Sigmoid colon (tissue), 7 donors: ENCODE results near the gene PLEKHA1. TPM values are rescaled to one million over a fixed set of nuclear protein-coding genes. Genes with fewer than 3 reads are reported as not detected.

Experiments used
- DNase-seq: peaks from one replicate; pipeline ENCODE4 v3.0.0-alpha.2; 2019
- H3K27ac ChIP-seq, 4 donors: fragments of 200-600 bp; sonication (generic); one replicate each; pipeline ENCODE4 v1.5.1; 2016 to 2019; ENCODE audit warnings: mild to moderate bottlenecking in 1 of 4
- H3K27me3 ChIP-seq, 3 donors: fragments of 200-600 bp; sonication (generic); one replicate each; pipeline ENCODE4 v1.5.1; 2019; ENCODE audit warnings: mild to moderate bottlenecking in 1 of 3
- H3K36me3 ChIP-seq, 4 donors: fragments of 200-600 bp; sonication (generic); one replicate each; pipeline ENCODE4 v1.5.1; 2016 to 2019
- H3K4me1 ChIP-seq, 4 donors: fragments of 200-600 bp; sonication (generic); one replicate each; pipeline ENCODE4 v1.5.1; 2017 to 2019
- H3K4me3 ChIP-seq, 4 donors: fragments of 200-600 bp; sonication (generic); one replicate each; pipeline ENCODE4 v1.5.1; 2017 to 2019; ENCODE audit warnings: mild to moderate bottlenecking in 2 of 4, moderate library complexity in 1 of 4
- H3K9me3 ChIP-seq, 4 donors: fragments of 200-600 bp in 3 of 4; sonication (generic) in 3 of 4; one replicate each; pipeline versions ENCODE4 v1.5.1 to v1.6.1; 2013 to 2019
- EP300 ChIP-seq, 4 donors: sonication (generic); formaldehyde crosslinking; IDR thresholded peaks; one replicate each; pipeline ENCODE4 v1.6.1; 2017; ENCODE audit warnings: antibody characterized with exemption in 4 of 4
- POLR2A ChIP-seq, 2 donors: fragments of 450-650 bp; IDR thresholded peaks; one replicate each; pipeline ENCODE4 v1.6.1; 2016; ENCODE audit warnings: antibody characterized with exemption in 2 of 2, mild to moderate bottlenecking in 2 of 2, moderate library complexity in 2 of 2
- POLR2AphosphoS5 ChIP-seq, 4 donors: sonication (generic); formaldehyde crosslinking; IDR thresholded peaks; one replicate each; pipeline ENCODE4 v1.6.1; 2017; ENCODE audit warnings: antibody characterized with exemption in 4 of 4
- WGBS, 2 donors: extraction: QIAGEN DNeasy Blood & Tissue Kit; methylation state at CpG; one replicate each; pipeline ENCODE4 v1.1.7; 2013; 5-methylcytosine and 5-hydroxymethylcytosine counted together
- intact Hi-C: fragments of 100-400 bp; cut with DNase I; formaldehyde crosslinking; loops from one replicate; pipeline ENCODE4 v1.15.1; 2023
- polyA plus RNA-seq, 3 donors: library from polyadenylated mRNA; stranded (reverse); fragments of 200-250 nt; gene quantifications; one replicate each; pipeline ENCODE4 v1.2.3, GENCODE V29; 2013
- total RNA-seq, 4 donors: library from RNA; depleted of rRNA; stranded (reverse); fragments of >200 nt; gene quantifications; one replicate each; pipeline ENCODE4 v1.1.0, GENCODE V29; 2016
- TF ChIP-seq, protein P1 (sequence below), 4 experiments: fragments of 450-650 bp in 3 of 4; fragments of 200-600 bp in 1 of 4; IDR thresholded peaks; one replicate each; pipeline ENCODE4 v1.5.1; 2016 to 2019; ENCODE audit warnings: antibody characterized with exemption in 4 of 4, mild to moderate bottlenecking in 3 of 4, moderate library complexity in 2 of 4
- donor health status: healthy with polysubstance abuse.
- donor health status: Bipolar disorder and iron deficiency.
- donor health status: healthy.

PLEKHA1 gene
- total and polyA plus RNA-seq, 7 donors = 20.9 to 53.2 (median 38.4) TPM

DNA sequence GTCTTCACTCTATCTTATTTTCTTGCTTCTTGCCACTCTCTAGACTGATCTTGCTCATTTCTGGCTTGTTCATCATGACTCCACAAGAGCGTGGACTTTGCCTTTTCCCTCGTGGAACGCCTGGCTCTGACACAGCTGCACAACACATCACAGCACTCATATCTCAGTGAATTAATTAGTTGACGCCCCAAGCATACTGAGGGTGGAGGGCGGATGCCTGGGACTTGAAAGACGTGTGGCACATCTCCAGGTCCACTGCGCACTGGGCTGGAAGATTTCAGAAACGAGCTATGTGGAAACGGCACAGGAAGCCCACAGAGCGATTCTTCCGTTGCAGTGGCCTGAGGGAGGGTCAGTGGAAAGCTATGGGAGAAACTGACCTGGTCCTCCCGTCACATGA lies 23.6 kb upstream of the PLEKHA1 start:
- Histone ChIP-seq H3K4me1 (no peaks in the 10 kb centered on the region), H3K27ac (no peak overlapping the region), H3K4me3 (no peak overlapping the region), H3K36me3 (no peaks in the 10 kb centered on the region), H3K9me3 (no peaks in the 10 kb centered on the region), H3K27me3 (no peaks in the 10 kb centered on the region)
- no peak for DNase-seq
- intact Hi-C loops = no loop called here
- TF ChIP-seq POLR2A (IDR thresholded peaks at IDR 0.05) (no peak), EP300 (IDR thresholded peaks at IDR 0.05) (no peak), POLR2AphosphoS5 (IDR thresholded peaks at IDR 0.05) (no peak)
- TF ChIP-seq, protein P1, sequence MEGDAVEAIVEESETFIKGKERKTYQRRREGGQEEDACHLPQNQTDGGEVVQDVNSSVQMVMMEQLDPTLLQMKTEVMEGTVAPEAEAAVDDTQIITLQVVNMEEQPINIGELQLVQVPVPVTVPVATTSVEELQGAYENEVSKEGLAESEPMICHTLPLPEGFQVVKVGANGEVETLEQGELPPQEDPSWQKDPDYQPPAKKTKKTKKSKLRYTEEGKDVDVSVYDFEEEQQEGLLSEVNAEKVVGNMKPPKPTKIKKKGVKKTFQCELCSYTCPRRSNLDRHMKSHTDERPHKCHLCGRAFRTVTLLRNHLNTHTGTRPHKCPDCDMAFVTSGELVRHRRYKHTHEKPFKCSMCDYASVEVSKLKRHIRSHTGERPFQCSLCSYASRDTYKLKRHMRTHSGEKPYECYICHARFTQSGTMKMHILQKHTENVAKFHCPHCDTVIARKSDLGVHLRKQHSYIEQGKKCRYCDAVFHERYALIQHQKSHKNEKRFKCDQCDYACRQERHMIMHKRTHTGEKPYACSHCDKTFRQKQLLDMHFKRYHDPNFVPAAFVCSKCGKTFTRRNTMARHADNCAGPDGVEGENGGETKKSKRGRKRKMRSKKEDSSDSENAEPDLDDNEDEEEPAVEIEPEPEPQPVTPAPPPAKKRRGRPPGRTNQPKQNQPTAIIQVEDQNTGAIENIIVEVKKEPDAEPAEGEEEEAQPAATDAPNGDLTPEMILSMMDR (IDR thresholded peaks at IDR 0.05) = no peak
- 77 to 80% methylated on average over 12 of the region's 12 CpGs for WGBS, 2 donors

DNA sequence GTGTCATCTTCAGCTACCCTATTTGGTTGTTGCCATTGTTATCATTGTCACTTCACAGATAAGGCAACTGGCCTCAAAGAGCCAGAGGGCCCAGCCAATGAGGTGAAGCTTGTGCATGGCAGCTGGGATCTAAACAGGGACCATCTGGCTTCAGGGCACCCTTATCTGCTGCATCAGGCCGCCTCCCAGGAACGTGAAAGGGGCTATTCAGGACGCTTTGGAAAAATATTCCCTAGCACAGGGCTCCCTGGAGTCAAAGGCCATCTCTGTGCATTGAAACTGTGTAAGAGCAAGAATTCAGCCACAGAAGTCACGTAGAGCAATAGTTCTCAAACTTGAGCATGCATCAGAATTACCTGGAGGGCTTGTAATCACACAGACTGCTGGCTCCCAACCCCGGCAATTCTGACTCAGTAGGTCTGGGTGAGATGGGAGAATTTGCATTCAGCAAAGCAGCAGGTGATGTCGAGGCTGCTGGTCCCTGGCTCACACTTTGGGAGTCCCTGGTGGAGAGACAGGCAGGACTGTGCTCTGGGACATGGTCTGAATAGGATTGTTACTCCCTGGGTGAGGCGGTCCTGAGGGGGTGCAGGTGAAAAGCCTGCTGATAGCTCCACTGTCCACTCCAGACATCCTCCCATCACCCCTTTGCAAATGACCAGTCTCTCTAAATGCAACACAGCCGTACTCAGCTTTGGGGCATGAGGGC lies 21.5 kb upstream of the PLEKHA1 start:
- WGBS, 2 donors = 64 to 74% methylated on average over 8 of the region's 8 CpGs

DNA sequence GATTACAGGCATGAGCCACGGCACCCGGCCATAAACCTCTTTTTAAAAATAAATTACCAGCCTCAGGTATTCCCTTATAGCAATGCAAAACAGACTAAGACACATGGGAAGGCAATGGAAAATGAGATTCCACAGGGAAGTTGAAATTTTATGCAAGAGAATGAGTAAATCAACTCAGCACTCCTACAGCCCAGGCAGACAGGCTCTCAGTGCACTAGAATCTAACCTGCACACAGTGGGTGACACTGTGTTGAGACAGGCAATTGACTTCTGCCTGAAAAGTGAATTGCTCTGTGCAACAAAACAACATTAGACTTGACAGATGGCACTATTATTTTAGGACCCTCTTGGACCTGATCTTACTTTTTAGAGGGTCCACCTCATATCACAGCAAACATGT lies 20.1 kb upstream of the PLEKHA1 start:
- Histone ChIP-seq H3K9me3 (no peaks in the 10 kb centered on the region), H3K27ac (no peak overlapping the region), H3K27me3 (no peaks in the 10 kb centered on the region), H3K4me1 (no peaks in the 10 kb centered on the region), H3K36me3 (no peaks in the 10 kb centered on the region), H3K4me3 (no peak overlapping the region)
- intact Hi-C loops = no loop called here
- DNase-seq = no peak
- WGBS, 2 donors = 85 to 87% methylated on average over 2 of the region's 2 CpGs
- TF ChIP-seq POLR2A (IDR thresholded peaks at IDR 0.05) = no peak
- TF ChIP-seq POLR2AphosphoS5 (IDR thresholded peaks at IDR 0.05) = no peak
- no peak for TF ChIP-seq EP300 (IDR thresholded peaks at IDR 0.05)
- TF ChIP-seq, protein P1 (IDR thresholded peaks at IDR 0.05) = no peak

More for the DNA sequence above, 21.5 kb upstream of the PLEKHA1 start:
- Histone ChIP-seq H3K27ac (no peak overlapping the region), H3K9me3 (no peaks in the 10 kb centered on the region), H3K36me3 (no peaks in the 10 kb centered on the region), H3K27me3 (no peaks in the 10 kb centered on the region), H3K4me1 (no peaks in the 10 kb centered on the region), H3K4me3 (no peak overlapping the region)
- intact Hi-C loops = no loop called here
- TF ChIP-seq POLR2A (IDR thresholded peaks at IDR 0.05) (no peak), EP300 (IDR thresholded peaks at IDR 0.05) (no peak), POLR2AphosphoS5 (IDR thresholded peaks at IDR 0.05) (no peak)
- TF ChIP-seq, protein P1 (IDR thresholded peaks at IDR 0.05) = no peak
- no peak for DNase-seq

DNA sequence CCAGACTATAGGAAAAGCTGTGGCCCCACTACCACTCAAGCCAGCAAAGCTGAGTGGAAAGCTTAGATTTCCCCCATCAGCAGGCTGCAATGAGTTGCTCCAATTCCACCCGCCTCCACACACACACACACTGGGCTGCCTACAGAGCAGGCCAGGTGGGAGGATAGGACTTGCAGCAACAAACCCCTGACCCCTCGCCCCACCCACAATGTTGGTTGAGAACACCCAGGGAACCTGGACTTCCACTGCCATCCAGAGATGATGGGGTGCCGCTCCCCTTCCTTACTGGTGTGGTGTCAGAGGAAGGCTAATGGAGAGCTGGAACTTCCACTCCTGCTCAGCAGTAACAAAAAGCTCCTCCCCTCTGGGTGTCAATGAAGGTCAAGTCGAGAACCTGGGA lies 16.8 kb upstream of the PLEKHA1 start:
- intact Hi-C loops = no loop called here
- TF ChIP-seq POLR2AphosphoS5 (IDR thresholded peaks at IDR 0.05) (no peak), EP300 (IDR thresholded peaks at IDR 0.05) (no peak), POLR2A (IDR thresholded peaks at IDR 0.05) (no peak)
- TF ChIP-seq, protein P1 (IDR thresholded peaks at IDR 0.05) = no peak
- H3K36me3 ChIP-seq = no peaks in the 10 kb centered on the region
- no peaks in the 10 kb centered on the region for H3K9me3 ChIP-seq
- no peaks in the 10 kb centered on the region for H3K4me1 ChIP-seq
- H3K27ac ChIP-seq = no peak overlapping the region
- H3K27me3 ChIP-seq = no peaks in the 10 kb centered on the region
- no peak overlapping the region for H3K4me3 ChIP-seq
- DNase-seq = no peak
- WGBS, 2 donors = 90 to 92% methylated on average over 4 of the region's 4 CpGs

DNA sequence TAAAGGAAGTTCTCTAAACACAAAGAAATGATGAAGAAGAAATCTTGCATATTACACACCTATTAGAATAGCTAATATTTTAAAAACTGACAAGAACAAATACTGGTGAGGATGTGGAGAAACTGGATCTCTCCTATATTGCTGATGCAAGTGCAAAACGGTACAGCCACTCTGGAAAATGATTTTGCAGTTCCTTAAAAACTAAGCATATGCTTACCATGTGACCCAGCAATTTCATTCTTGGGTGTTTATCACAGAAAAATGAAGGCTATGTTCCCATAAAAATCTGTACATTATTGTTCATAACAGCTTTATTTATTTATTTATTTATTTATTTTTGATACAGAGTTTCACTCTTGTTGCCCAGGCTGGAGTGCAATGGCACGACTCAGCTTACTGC lies 14.9 kb upstream of the PLEKHA1 start:
- TF ChIP-seq EP300 (IDR thresholded peaks at IDR 0.05) (no peak), POLR2AphosphoS5 (IDR thresholded peaks at IDR 0.05) (no peak), POLR2A (IDR thresholded peaks at IDR 0.05) (no peak)
- TF ChIP-seq, protein P1 (IDR thresholded peaks at IDR 0.05) = no peak
- Histone ChIP-seq H3K4me1 (peaks cover 0 to 19% (median 12%) of the 10 kb centered on the region in 4 donors), H3K27me3 (no peaks in the 10 kb centered on the region), H3K9me3 (no peaks in the 10 kb centered on the region), H3K36me3 (no peaks in the 10 kb centered on the region), H3K27ac (no peak overlapping the region), H3K4me3 (no peak overlapping the region)
- WGBS, 2 donors = 88 to 90% methylated on average over 2 of the region's 2 CpGs
- intact Hi-C loops = no loop called here
- DNase-seq = no peak
